GM12878 (cell line): ENCODE measurements around the gene BCL2L12. TPM values are rescaled to one million over a fixed set of nuclear protein-coding genes. Genes with fewer than 3 reads are reported as not detected.

ENCODE experiments used
- ATAC-seq: fragments of 200-7000 bp; cut with Tn5 transposase; 3 replicates; pipeline ENCODE4 v1.9.1; 2020; ENCODE audit warnings: mild to moderate bottlenecking, moderate library complexity
- BruUV-seq: library from RNA; stranded (reverse); fragments of 400-500 nt; replicated peaks from 2 replicates; lab custom pipeline; 2021; lab: Mats Ljungman, UMichigan
- CTCF ChIA-PET: fragments of 300-600 bp; sonication (Branson Sonifier 250); formaldehyde crosslinking; extraction: SDS; loops from one replicate; lab custom pipeline; 2021; ENCODE audit warnings: inconsistent platforms; lab: Yijun Ruan, JAX
- POLR2A ChIA-PET: fragments of 350-600 bp; formaldehyde crosslinking; extraction: SDS; loops from one replicate; lab custom pipeline; 2021; ENCODE audit warnings: inconsistent platforms; lab: Charles Lee
- RAD21 ChIA-PET: fragments of 300-600 bp; sonication (Branson Sonifier 250); formaldehyde crosslinking; loops from one replicate; lab custom pipeline; 2023; ENCODE audit warnings: antibody characterized with exemption; ENCODE audit not compliant: unreplicated experiment; lab: Charles Lee
- SMC1A ChIA-PET: fragments of 300-600 bp; sonication (Branson Sonifier 250); formaldehyde crosslinking; loops from one replicate; lab custom pipeline; 2023; ENCODE audit not compliant: unreplicated experiment, uncharacterized antibody; lab: Charles Lee
- DNase-seq: peaks from one replicate; pipeline ENCODE4 v3.0.0-alpha.2; 2011; ENCODE audit warnings: low read depth, low spot score
- FAIRE-seq: peaks from 3 replicates; lab custom pipeline; 2011; peaks lifted over from hg19 to GRCh38; lab: Jason Lieb, UNC
- H2AFZ ChIP-seq: 2 replicates; pipeline ENCODE4 v1.6.0; 2011; ENCODE audit warnings: low read depth, low read length, control low read depth; ENCODE audit not compliant: control insufficient read depth
- H3K27ac ChIP-seq: 2 replicates; pipeline ENCODE4 v1.5.1; 2011; ENCODE audit warnings: control low read depth; ENCODE audit not compliant: control insufficient read depth, insufficient read depth
- H3K27me3 ChIP-seq, 2 experiments: replicated peaks in 1 of 2; 2 replicates each; pipeline versions ENCODE4 v1.6.0 to v1.6.1; 2011; ENCODE audit warnings: low read length in 1 of 2; ENCODE audit not compliant: control insufficient read depth in 2 of 2, insufficient read depth in 2 of 2
- H3K36me3 ChIP-seq, 2 experiments: 2 replicates each; pipeline ENCODE4 v1.5.1; 2011; ENCODE audit warnings: low read length in 1 of 2; ENCODE audit not compliant: control insufficient read depth in 2 of 2, insufficient read depth in 2 of 2
- H3K4me1 ChIP-seq: 2 replicates; pipeline ENCODE4 v1.6.1; 2011; ENCODE audit warnings: mild to moderate bottlenecking, low read length, moderate library complexity, mixed read lengths; ENCODE audit not compliant: control insufficient read depth, insufficient read depth
- H3K4me2 ChIP-seq: 2 replicates; pipeline ENCODE4 v1.6.0; 2011; ENCODE audit warnings: control low read depth; ENCODE audit not compliant: control insufficient read depth, insufficient read depth
- H3K4me3 ChIP-seq: fragments of 200-600 bp; sonication (generic); 2 replicates; pipeline ENCODE4 v1.5.1; 2016
- H3K79me2 ChIP-seq: 2 replicates; pipeline ENCODE4 v1.6.0; 2011; ENCODE audit warnings: low read length; ENCODE audit not compliant: control insufficient read depth, insufficient read depth
- H3K9ac ChIP-seq: 2 replicates; pipeline ENCODE4 v1.8.0; 2011; ENCODE audit warnings: low read length, control low read depth, mixed read lengths; ENCODE audit not compliant: control insufficient read depth, insufficient read depth
- H3K9me3 ChIP-seq: replicated peaks from 3 replicates; pipeline ENCODE4 v1.5.1; 2011; ENCODE audit warnings: mild to moderate bottlenecking, low read length; ENCODE audit not compliant: control insufficient read depth, insufficient read depth
- H4K20me1 ChIP-seq: 2 replicates; pipeline ENCODE4 v1.6.0; 2011; ENCODE audit not compliant: control insufficient read depth, insufficient read depth
- ASH2L ChIP-seq: fragments of 300-600, 200-600 bp; sonication (generic); IDR thresholded peaks from 2 replicates; pipeline ENCODE4 v1.6.1; 2017; ENCODE audit warnings: low read depth, mild to moderate bottlenecking, borderline replicate concordance
- EGR1 ChIP-seq, 2 experiments: IDR thresholded peaks; 1 replicate in 1 of 2; 2 replicates in 1 of 2; pipeline ENCODE4 v1.6.1; 2011 to 2012; ENCODE audit warnings: low read depth in 2 of 2, low read length in 2 of 2, borderline replicate concordance in 1 of 2, mild to moderate bottlenecking in 1 of 2, moderate library complexity in 1 of 2
- HDGF ChIP-seq: fragments of 450-650 bp; IDR thresholded peaks from 2 replicates; pipeline ENCODE4 v1.6.1; 2016; ENCODE audit warnings: antibody characterized with exemption
- LARP7 ChIP-seq: fragments of 450-650 bp; IDR thresholded peaks from 2 replicates; pipeline ENCODE4 v1.6.1; 2017; ENCODE audit warnings: mild to moderate bottlenecking
- NR2F1 ChIP-seq: fragments of 450-650 bp; conservative IDR thresholded peaks from 2 replicates; pipeline ENCODE4 v1.6.1; 2017; ENCODE audit warnings: mild to moderate bottlenecking
- POLR2A ChIP-seq: IDR thresholded peaks from 2 replicates; pipeline ENCODE4 v1.6.1; 2011; ENCODE audit warnings: low read depth, mild to moderate bottlenecking, low read length
- POU2F2 ChIP-seq: IDR thresholded peaks from 3 replicates; pipeline ENCODE4 v1.6.1; 2011; ENCODE audit warnings: low read depth, mild to moderate bottlenecking, low read length, borderline replicate concordance
- RAD21 ChIP-seq: IDR thresholded peaks from 2 replicates; pipeline ENCODE4 v1.6.1; 2011; ENCODE audit warnings: mild to moderate bottlenecking, low read depth, low read length, moderate library complexity; ENCODE audit not compliant: insufficient read depth
- SMC3 ChIP-seq: IDR thresholded peaks from 2 replicates; pipeline ENCODE4 v1.6.1; 2011; ENCODE audit warnings: low read length, improper control_type of control experiment, borderline replicate concordance
- WGBS: methylation state at CpG from one replicate; pipeline ENCODE4 v1.1.6; 2016; ENCODE audit warnings: low lambda C conversion rate; ENCODE audit not compliant: insufficient replicate concordance, insufficient coverage; ENCODE audit errors: missing lambda C conversion rate; 5-methylcytosine and 5-hydroxymethylcytosine counted together
- in situ Hi-C: fragments of 300-500 bp; cut with MboI; formaldehyde crosslinking; loops from 9 replicates; pipeline ENCODE4 v1.14.3; 2018; ENCODE audit warnings: mixed read lengths
- intact Hi-C: fragments of 100-400 bp; cut with micrococcal nuclease; formaldehyde crosslinking; loops from one replicate; pipeline ENCODE4 v1.14.2; 2022; ENCODE audit not compliant: unreplicated experiment
- polyA plus RNA-seq, 11 experiments: library from polyadenylated mRNA; depleted of rRNA in 4 of 11; unstranded in 6 of 11; stranded (reverse) in 5 of 11; fragments of >200 nt; fragmentation: Nextera tagmentation in 4 of 11; fragmentation: Illumina TruSeq in 1 of 11; extraction: Ambion mirVana in 4 of 11; extraction: Trizol in 1 of 11; gene quantifications; 1 replicate in 1 of 11; 2 replicates in 10 of 11; pipeline versions ENCODE4 v1.2.1 to v1.2.3, GENCODE V29; 2011 to 2016; ENCODE audit warnings: inconsistent platforms in 2 of 11, missing spikeins in 2 of 11, low read depth in 1 of 11
- total RNA-seq, 4 experiments: library from RNA; depleted of rRNA in 3 of 4; stranded (reverse); fragments of >200 nt in 3 of 4; fragmentation: Illumina TruSeq in 1 of 4; extraction: Trizol in 1 of 4; gene quantifications; 2 replicates each; pipeline versions ENCODE4 v1.2.1 to v1.2.3, GENCODE V29; 2013 to 2021
- TF ChIP-seq, protein P1 (sequence below): fragments of 150-350 bp; IDR thresholded peaks from 2 replicates; pipeline ENCODE4 v1.6.1; 2014; ENCODE audit warnings: mild to moderate bottlenecking, low read depth, low read length
- TF ChIP-seq, protein P2 (sequence below), 3 experiments: IDR thresholded peaks in 2 of 3; conservative IDR thresholded peaks in 1 of 3; 2 replicates each; pipeline ENCODE4 v1.5.1; 2011; ENCODE audit warnings: low read depth in 3 of 3, low read length in 3 of 3, mild to moderate bottlenecking in 3 of 3, control low read depth in 2 of 3, moderate library complexity in 2 of 3, inconsistent platforms in 1 of 3, mixed read lengths in 1 of 3; ENCODE audit not compliant: control insufficient read depth in 2 of 3, insufficient read depth in 1 of 3; ENCODE audit errors: extremely low read depth in 1 of 3
- TF ChIP-seq, protein P3 (sequence below): fragments of 450-650 bp; IDR thresholded peaks from 2 replicates; pipeline ENCODE4 v1.6.1; 2017; ENCODE audit warnings: antibody characterized with exemption, mild to moderate bottlenecking, moderate library complexity

Gene BCL2L12
- total and polyA plus RNA-seq, 10 of the 15 experiments (the other 5 are each of a cell fraction or from before 2014, with no cell fraction given): 1.8 to 143 (median 50.4) TPM

DNA sequence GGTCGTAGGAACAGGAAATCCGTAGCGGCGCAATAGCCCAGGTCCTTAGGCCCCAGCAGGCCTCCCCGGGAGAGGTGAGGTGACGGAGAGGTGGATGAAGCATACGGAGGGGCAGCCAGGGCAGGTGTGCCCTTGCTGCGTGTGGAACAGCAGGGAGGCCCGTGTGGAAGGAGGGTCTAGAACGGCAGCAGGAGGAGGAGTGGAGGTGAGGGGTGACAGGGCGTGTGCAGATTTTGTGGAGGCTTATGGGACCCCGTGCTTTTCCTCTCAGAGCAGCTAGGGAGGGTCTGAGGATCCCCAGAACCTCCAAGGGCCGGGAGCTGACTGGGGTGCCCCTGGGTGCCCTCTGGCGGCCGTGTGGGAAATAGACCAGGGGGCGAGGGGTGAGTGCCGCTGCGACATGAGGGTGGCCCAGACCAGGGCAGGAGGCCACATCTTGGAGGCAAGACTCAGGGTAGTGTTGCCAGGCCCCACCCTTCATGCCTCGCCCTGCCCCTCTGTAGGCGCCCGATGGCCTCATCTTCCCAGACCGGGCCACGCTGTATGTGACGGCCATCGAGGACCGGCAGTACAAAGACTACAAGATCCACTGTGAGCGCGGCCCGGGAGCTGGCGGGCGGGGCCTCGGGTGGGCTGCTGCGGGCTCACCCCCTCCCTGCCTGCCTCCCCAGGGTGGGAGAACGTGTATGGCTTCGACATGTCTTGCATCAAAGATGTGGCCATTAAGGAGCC is 18.7 kb downstream of the BCL2L12 start:
- H3K9ac ChIP-seq: no peak overlapping the region
- in situ Hi-C loops (no loop called here), intact Hi-C loops (no loop called here)
- peak; percentile 55 for ATAC-seq
- no peak overlapping the region for H3K4me2 ChIP-seq
- H2AFZ ChIP-seq: no peak overlapping the region
- H3K27me3 ChIP-seq: no peaks in the 10 kb centered on the region
- H3K27ac ChIP-seq: no peak overlapping the region
- RAD21 ChIA-PET: no interaction called here
- SMC1A ChIA-PET: no interaction called here
- H3K4me3 ChIP-seq: no peak overlapping the region
- H3K79me2 ChIP-seq: peaks cover 26% of the 10 kb centered on the region
- CTCF ChIA-PET: interaction anchor here (0.5 to 2.0 kb wide), 7 partner anchors 8 to 308 kb away, joined by 3 to 6 read pairs (median 3); partner anchors contain the start of gene RRAS
- H3K36me3 ChIP-seq: peaks cover 24 to 48% of the 10 kb centered on the region in 2 experiments
- no peak for DNase-seq
- H3K9me3 ChIP-seq: no peaks in the 10 kb centered on the region
- BruUV-seq: no TSS peak
- H3K4me1 ChIP-seq: peaks cover 10% of the 10 kb centered on the region
- 81% methylated on average over 35 of the region's 35 CpGs for WGBS
- POLR2A ChIA-PET: no interaction called here
- no peak for FAIRE-seq
- peaks cover 12% of the 10 kb centered on the region for H4K20me1 ChIP-seq
- TF ChIP-seq POU2F2 (0 out of 3 replicates have a peak, but pooled peaks have one; percentile 24), HDGF (0 out of 2 replicates have a peak, but pooled peaks have one; percentile 46), EGR1 (IDR thresholded peaks at IDR 0.05; ENCODE audit: borderline replicate concordance in 1 of 2, low read depth in 2 of 2, low read length in 2 of 2) (0 out of 3 replicates have a peak, but pooled peaks of 1 of the 2 experiments have one; percentile 2), SMC3 (peak; percentile 25; the same call in 1 of the 2 replicates), NR2F1 (no peak), ASH2L (no peak), POLR2A (peak; percentile 75), LARP7 (0 out of 2 replicates have a peak, but pooled peaks have one; percentile 28), RAD21 (no peak)
- TF ChIP-seq, protein P1, sequence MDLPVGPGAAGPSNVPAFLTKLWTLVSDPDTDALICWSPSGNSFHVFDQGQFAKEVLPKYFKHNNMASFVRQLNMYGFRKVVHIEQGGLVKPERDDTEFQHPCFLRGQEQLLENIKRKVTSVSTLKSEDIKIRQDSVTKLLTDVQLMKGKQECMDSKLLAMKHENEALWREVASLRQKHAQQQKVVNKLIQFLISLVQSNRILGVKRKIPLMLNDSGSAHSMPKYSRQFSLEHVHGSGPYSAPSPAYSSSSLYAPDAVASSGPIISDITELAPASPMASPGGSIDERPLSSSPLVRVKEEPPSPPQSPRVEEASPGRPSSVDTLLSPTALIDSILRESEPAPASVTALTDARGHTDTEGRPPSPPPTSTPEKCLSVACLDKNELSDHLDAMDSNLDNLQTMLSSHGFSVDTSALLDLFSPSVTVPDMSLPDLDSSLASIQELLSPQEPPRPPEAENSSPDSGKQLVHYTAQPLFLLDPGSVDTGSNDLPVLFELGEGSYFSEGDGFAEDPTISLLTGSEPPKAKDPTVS: no peak
- TF ChIP-seq, protein P2, sequence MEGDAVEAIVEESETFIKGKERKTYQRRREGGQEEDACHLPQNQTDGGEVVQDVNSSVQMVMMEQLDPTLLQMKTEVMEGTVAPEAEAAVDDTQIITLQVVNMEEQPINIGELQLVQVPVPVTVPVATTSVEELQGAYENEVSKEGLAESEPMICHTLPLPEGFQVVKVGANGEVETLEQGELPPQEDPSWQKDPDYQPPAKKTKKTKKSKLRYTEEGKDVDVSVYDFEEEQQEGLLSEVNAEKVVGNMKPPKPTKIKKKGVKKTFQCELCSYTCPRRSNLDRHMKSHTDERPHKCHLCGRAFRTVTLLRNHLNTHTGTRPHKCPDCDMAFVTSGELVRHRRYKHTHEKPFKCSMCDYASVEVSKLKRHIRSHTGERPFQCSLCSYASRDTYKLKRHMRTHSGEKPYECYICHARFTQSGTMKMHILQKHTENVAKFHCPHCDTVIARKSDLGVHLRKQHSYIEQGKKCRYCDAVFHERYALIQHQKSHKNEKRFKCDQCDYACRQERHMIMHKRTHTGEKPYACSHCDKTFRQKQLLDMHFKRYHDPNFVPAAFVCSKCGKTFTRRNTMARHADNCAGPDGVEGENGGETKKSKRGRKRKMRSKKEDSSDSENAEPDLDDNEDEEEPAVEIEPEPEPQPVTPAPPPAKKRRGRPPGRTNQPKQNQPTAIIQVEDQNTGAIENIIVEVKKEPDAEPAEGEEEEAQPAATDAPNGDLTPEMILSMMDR (IDR thresholded peaks at IDR 0.05 in 2 of 3, conservative IDR thresholded peaks at IDR 0.05 in 1 of 3; ENCODE audit: control insufficient read depth in 2 of 3, extremely low read depth in 1 of 3, insufficient read depth in 1 of 3, low read depth in 3 of 3, low read length in 3 of 3): peak; percentile 51 to 74 (median 70)
- TF ChIP-seq, protein P3, sequence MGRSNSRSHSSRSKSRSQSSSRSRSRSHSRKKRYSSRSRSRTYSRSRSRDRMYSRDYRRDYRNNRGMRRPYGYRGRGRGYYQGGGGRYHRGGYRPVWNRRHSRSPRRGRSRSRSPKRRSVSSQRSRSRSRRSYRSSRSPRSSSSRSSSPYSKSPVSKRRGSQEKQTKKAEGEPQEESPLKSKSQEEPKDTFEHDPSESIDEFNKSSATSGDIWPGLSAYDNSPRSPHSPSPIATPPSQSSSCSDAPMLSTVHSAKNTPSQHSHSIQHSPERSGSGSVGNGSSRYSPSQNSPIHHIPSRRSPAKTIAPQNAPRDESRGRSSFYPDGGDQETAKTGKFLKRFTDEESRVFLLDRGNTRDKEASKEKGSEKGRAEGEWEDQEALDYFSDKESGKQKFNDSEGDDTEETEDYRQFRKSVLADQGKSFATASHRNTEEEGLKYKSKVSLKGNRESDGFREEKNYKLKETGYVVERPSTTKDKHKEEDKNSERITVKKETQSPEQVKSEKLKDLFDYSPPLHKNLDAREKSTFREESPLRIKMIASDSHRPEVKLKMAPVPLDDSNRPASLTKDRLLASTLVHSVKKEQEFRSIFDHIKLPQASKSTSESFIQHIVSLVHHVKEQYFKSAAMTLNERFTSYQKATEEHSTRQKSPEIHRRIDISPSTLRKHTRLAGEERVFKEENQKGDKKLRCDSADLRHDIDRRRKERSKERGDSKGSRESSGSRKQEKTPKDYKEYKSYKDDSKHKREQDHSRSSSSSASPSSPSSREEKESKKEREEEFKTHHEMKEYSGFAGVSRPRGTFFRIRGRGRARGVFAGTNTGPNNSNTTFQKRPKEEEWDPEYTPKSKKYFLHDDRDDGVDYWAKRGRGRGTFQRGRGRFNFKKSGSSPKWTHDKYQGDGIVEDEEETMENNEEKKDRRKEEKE: no peak
